Neural crest cell (in vitro differentiated cells): ENCODE data around the gene CFDP1. TPM values are rescaled to one million over a fixed set of nuclear protein-coding genes. Genes with fewer than 3 reads are reported as not detected.
A peak's percentile ranks its signal among the peaks of the same experiment; 100 is the strongest.

ENCODE experiments used
- DNase-seq: peaks from one replicate; pipeline ENCODE4 v3.0.0; 2021; ENCODE audit warnings: low read depth, mixed read lengths, low spot score
- H3K27ac Mint-ChIP-seq: one replicate; pipeline ENCODE4 v1.8.0; 2021; ENCODE audit warnings: mild to moderate bottlenecking, mixed read lengths; ENCODE audit not compliant: unreplicated experiment
- H3K27me3 Mint-ChIP-seq: 2 replicates; pipeline ENCODE4 v1.8.0; 2021; ENCODE audit warnings: low read depth, mild to moderate bottlenecking, mixed read lengths
- H3K36me3 Mint-ChIP-seq: 2 replicates; pipeline ENCODE4 v1.8.0; 2021; ENCODE audit warnings: low read depth, mild to moderate bottlenecking, mixed read lengths
- H3K4me1 Mint-ChIP-seq: 2 replicates; pipeline ENCODE4 v1.8.0; 2021; ENCODE audit warnings: mixed read lengths
- H3K4me3 Mint-ChIP-seq: one replicate; pipeline ENCODE4 v1.8.0; 2021; ENCODE audit warnings: mild to moderate bottlenecking, mixed read lengths
- H3K9me3 Mint-ChIP-seq: 2 replicates; pipeline ENCODE4 v1.8.0; 2021; ENCODE audit warnings: mixed read lengths
- total RNA-seq: library from RNA; stranded (reverse); gene quantifications from 2 replicates; pipeline ENCODE4 v1.2.1, GENCODE V29; 2021
- TF ChIP-seq, protein P1 (sequence below): fragments of 200-600 bp; sonication (generic); conservative IDR thresholded peaks from 2 replicates; pipeline ENCODE4 v1.5.0; 2021; ENCODE audit warnings: antibody characterized with exemption, mild to moderate bottlenecking

The CFDP1 gene
- total RNA-seq, 1 donor from 2014 or later: 99.8 TPM

DNA sequence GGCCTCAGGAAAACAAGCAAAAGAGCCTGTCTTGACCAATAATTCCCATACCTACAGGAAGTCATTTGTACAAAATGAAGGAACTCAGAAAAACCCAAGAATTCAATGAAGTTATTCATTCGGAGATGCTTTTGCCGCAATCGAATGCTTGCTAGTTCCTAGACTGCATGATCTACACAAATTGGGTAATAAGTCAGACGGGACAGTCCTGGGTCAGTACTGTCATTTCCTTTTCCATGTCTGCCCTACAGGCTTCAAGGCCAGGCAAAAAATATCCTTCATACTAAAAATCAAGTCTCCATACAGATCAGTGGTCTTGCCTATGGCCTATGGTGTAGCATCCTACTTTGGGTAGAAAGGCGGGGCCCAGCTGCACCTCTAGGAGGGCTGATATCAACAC lies 71.4 kb downstream of the CFDP1 start:
- Mint-ChIP-seq H3K4me3 (no peak overlapping the region), H3K9me3 (no peaks in the 10 kb centered on the region), H3K27ac (no peak overlapping the region), H3K36me3 (peaks cover 7% of the 10 kb centered on the region), H3K4me1 (peaks cover 9% of the 10 kb centered on the region), H3K27me3 (no peaks in the 10 kb centered on the region)
- TF ChIP-seq, protein P1, sequence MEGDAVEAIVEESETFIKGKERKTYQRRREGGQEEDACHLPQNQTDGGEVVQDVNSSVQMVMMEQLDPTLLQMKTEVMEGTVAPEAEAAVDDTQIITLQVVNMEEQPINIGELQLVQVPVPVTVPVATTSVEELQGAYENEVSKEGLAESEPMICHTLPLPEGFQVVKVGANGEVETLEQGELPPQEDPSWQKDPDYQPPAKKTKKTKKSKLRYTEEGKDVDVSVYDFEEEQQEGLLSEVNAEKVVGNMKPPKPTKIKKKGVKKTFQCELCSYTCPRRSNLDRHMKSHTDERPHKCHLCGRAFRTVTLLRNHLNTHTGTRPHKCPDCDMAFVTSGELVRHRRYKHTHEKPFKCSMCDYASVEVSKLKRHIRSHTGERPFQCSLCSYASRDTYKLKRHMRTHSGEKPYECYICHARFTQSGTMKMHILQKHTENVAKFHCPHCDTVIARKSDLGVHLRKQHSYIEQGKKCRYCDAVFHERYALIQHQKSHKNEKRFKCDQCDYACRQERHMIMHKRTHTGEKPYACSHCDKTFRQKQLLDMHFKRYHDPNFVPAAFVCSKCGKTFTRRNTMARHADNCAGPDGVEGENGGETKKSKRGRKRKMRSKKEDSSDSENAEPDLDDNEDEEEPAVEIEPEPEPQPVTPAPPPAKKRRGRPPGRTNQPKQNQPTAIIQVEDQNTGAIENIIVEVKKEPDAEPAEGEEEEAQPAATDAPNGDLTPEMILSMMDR: no peak
- no peak for DNase-seq

GRCh38 chr16:75354170-75354569 lies 79.1 kb downstream of the CFDP1 start:
- H3K36me3 Mint-ChIP-seq: peaks cover 8% of the 10 kb centered on the region
- no peak for DNase-seq
- H3K9me3 Mint-ChIP-seq: no peaks in the 10 kb centered on the region
- no peaks in the 10 kb centered on the region for H3K4me1 Mint-ChIP-seq
- no peaks in the 10 kb centered on the region for H3K27me3 Mint-ChIP-seq
- TF ChIP-seq, protein P1: no peak
- no peak overlapping the region for H3K27ac Mint-ChIP-seq
- no peak overlapping the region for H3K4me3 Mint-ChIP-seq

DNA sequence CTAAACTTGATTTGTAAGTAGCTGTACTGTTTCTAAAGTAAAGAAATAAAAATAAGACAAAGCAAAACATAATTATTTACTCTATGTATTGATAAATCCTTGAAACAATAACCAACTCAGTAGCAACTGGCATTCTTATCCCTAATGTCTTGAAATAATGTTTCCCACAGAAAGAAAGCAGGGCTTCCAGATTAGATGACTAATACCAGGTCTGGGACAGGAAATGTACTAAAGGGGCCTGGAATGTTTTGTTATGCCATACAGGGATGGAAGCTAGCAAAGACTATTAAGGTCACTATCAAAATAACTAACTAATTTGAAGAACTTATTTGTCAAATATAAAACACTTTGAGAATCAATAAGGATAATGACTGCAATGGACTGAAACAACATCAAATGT lies 82.1 kb downstream of the CFDP1 start:
- H3K27me3 Mint-ChIP-seq: no peaks in the 10 kb centered on the region
- peaks cover 3% of the 10 kb centered on the region for H3K4me1 Mint-ChIP-seq
- H3K27ac Mint-ChIP-seq: no peak overlapping the region
- TF ChIP-seq, protein P1: no peak
- H3K9me3 Mint-ChIP-seq: no peaks in the 10 kb centered on the region
- H3K4me3 Mint-ChIP-seq: no peak overlapping the region
- DNase-seq: no peak
- peaks cover 6% of the 10 kb centered on the region for H3K36me3 Mint-ChIP-seq

DNA sequence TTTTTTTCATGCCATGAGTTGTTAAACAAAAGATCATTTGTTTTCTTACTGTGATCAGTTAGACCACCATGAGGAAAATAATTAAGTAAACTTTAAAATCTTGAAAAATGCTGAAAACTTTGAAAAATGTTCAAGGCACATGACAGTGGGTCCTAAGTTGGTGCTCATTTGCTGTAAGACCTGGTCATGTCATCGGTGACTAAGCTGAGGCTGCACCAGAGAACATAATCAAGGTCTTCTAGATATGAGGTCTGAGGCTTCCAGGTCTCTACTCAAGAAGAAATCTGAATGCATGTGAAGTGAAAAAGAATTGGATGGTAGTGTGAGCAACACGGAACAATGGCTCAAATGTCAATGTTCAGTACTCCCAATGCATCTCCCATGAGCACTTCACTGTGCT lies 87.6 kb downstream of the CFDP1 start:
- Mint-ChIP-seq H3K27ac (no peak overlapping the region), H3K36me3 (peaks cover 6% of the 10 kb centered on the region), H3K4me1 (peaks cover 44% of the 10 kb centered on the region), H3K4me3 (no peak overlapping the region), H3K9me3 (no peaks in the 10 kb centered on the region), H3K27me3 (no peaks in the 10 kb centered on the region)
- DNase-seq: no peak
- TF ChIP-seq, protein P1: no peak

DNA sequence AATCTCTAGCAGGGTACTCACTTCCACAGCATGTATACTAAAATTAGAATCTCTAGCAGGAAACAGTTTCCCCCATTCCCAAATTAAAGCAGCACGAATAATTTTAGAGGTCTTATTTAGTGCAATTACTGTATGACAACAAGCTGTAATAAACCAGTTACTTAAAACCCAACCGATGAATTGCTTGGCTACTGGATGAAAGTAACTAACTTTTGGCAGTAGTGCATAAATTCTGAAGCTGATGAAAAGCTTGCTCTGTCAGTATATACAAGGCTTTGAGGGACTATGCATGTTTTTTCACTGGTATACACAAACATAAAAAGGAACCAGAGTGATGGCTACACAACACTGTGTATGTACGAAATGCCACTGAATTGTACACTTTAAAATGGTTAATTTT lies 89.4 kb downstream of the CFDP1 start:
- H3K27me3 Mint-ChIP-seq: no peaks in the 10 kb centered on the region
- peaks cover 9% of the 10 kb centered on the region for H3K36me3 Mint-ChIP-seq
- H3K27ac Mint-ChIP-seq: no peak overlapping the region
- TF ChIP-seq, protein P1: no peak
- DNase-seq: no peak
- peaks cover 60% of the 10 kb centered on the region for H3K4me1 Mint-ChIP-seq
- no peaks in the 10 kb centered on the region for H3K9me3 Mint-ChIP-seq
- H3K4me3 Mint-ChIP-seq: no peak overlapping the region

DNA sequence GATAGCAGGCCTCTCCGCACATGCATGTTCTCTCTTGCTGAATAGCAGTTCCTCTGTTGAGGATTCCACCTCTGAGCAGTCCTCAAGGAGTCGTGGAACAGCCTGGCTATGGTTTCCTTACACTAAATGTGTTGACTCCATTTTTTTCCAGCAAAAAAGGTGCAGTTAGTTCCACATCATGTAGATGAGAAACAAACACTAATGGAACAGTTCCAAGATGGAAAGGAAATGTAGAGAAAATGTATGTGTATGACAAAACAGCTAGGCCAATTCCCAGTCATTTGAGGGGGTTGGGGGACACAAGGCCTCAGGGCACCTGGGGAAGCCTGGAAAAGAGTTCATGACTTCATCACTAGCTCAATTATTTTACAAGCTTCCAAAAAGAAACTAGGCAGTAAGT lies 90.0 kb downstream of the CFDP1 start:
- H3K27ac Mint-ChIP-seq: peak overlapping the region; percentile 8
- no peaks in the 10 kb centered on the region for H3K27me3 Mint-ChIP-seq
- TF ChIP-seq, protein P1: no peak
- H3K9me3 Mint-ChIP-seq: no peaks in the 10 kb centered on the region
- H3K36me3 Mint-ChIP-seq: peaks cover 9% of the 10 kb centered on the region
- peaks cover 66% of the 10 kb centered on the region for H3K4me1 Mint-ChIP-seq
- no peak overlapping the region for H3K4me3 Mint-ChIP-seq
- no peak for DNase-seq
